Right lobe of liver (tissue), 6 donors: ENCODE measurements around the gene RSPH10B2. TPM values are rescaled to one million over a fixed set of nuclear protein-coding genes. Genes with fewer than 3 reads are reported as not detected.
"Not testable (repeated sequence)": the region's sequence is repeated elsewhere in the genome, so short reads cannot be mapped to it uniquely, and the experiment has no call there.

Experiments
- ATAC-seq, 4 donors: fragments of 200-7000 bp; cut with Tn5 transposase; one replicate each; pipeline ENCODE4 v1.9.1; 2020; ENCODE audit warnings: mild to moderate bottlenecking in 4 of 4, moderate library complexity in 4 of 4
- DNase-seq, 3 donors: peaks; one replicate each; pipeline ENCODE4 v3.0.0-alpha.2; 2020
- H3K27ac ChIP-seq, 3 donors: fragments of 200-600 bp; one replicate each; pipeline ENCODE4 v1.8.0; 2022
- H3K27me3 ChIP-seq, 2 donors: fragments of 200-600 bp; one replicate each; pipeline ENCODE4 v1.8.0; 2022
- H3K36me3 ChIP-seq, 4 donors: fragments of 200-600 bp; sonication (generic) in 1 of 4; one replicate each; pipeline versions ENCODE4 v1.5.1 to v1.8.0; 2017 to 2022; ENCODE audit warnings: control low read depth in 1 of 4
- H3K4me1 ChIP-seq, 4 donors: fragments of 200-600 bp; sonication (generic) in 1 of 4; one replicate each; pipeline versions ENCODE4 v1.5.1 to v1.8.0; 2017 to 2022; ENCODE audit warnings: control low read depth in 1 of 4
- H3K4me3 ChIP-seq, 3 donors: fragments of 200-600 bp; one replicate each; pipeline ENCODE4 v1.8.0; 2022
- H3K9me3 ChIP-seq, 4 donors: fragments of 200-600 bp; sonication (generic) in 1 of 4; one replicate each; pipeline versions ENCODE4 v1.5.1 to v1.8.0; 2017 to 2022; ENCODE audit warnings: control low read depth in 1 of 4
- WGBS: methylation state at CpG from one replicate; pipeline ENCODE4 v1.1.6; 2018; ENCODE audit warnings: low coverage, low lambda C conversion rate; ENCODE audit not compliant: insufficient coverage; ENCODE audit errors: missing lambda C conversion rate; 5-methylcytosine and 5-hydroxymethylcytosine counted together
- intact Hi-C, 2 donors: fragments of 100-400 bp; cut with DNase I; formaldehyde crosslinking; loops; one replicate each; pipeline versions ENCODE4 v1.11.2 to v1.14.1; 2022
- total RNA-seq, 6 experiments: library from RNA; depleted of rRNA in 2 of 6; stranded (reverse); fragments of >200 nt in 2 of 6; fragmentation: NEBNext Ultra II Directional in 3 of 6; extraction: Animal tissue kit (Norgen Biotek cat#: 25700) in 3 of 6; gene quantifications; one replicate each; pipeline versions ENCODE4 v1.1.0 to v1.2.4, GENCODE V29; 2016 to 2023
- donor health status: DM: no; HTN: yes; CAD: no.
- donor health status: DM: no; HTN: no; CAD: no.
- donor health status: DM: no; HTN: no; CAD: no.
- donor health status: DM: no; HTN: yes; CAD: no.
- donor health status: DM: no; HTN: yes; CAD: no.

Gene RSPH10B2
- total RNA-seq, 6 experiments from 2014 or later = 0.09 to 0.22 (median 0.14) TPM; not detected in 2

DNA sequence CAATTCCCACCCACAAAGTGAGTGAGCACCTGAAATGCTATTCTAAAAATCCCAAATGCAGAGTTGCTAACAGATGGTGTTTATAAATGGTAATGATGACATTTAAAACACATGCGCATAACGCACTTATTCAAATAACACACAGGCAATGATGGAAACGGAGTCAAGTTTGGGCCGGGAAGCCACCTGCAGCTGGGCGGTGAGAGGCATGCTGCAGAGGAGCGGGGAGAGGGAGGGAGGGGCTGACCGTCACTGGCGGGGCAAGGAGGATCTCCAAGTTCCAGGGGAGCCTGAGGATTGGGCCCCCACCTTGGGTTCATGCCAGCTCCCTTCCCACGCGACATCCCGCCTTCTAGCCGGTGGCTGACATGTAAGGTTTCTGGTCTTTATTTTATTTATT, 7.3 kb downstream of the RSPH10B2 start:
- ATAC-seq, H3K4me1 ChIP-seq, H3K4me3 ChIP-seq, H3K27me3 ChIP-seq, intact Hi-C loops, H3K9me3 ChIP-seq, H3K36me3 ChIP-seq, DNase-seq, H3K27ac ChIP-seq: not testable (repeated sequence)
- WGBS = no CpG with 5 or more reads among the region's 12 CpGs

DNA sequence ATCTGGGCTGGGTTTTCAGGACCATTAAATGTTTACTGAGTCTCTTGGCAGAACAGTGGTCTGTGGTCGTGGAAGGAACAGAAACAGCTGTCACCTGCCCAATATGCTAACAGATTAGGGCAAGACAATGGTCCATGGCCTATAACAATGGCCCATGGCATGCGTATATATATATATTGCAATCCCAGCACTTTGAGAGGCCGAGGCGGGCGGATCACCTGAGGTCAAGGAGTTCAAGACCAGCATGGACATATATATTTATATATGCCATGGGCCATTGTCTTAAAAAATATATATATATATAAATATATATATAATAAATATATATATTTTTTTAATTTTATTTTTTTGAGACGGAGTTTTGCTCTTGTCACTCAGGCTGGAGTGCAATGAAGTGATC, 27.7 kb downstream of the RSPH10B2 start:
- H3K4me1 ChIP-seq, DNase-seq, H3K27ac ChIP-seq, H3K27me3 ChIP-seq, ATAC-seq, H3K9me3 ChIP-seq, intact Hi-C loops, H3K36me3 ChIP-seq, H3K4me3 ChIP-seq: not testable (repeated sequence)
- 89% methylated on average over 5 of the region's 6 CpGs for WGBS

DNA sequence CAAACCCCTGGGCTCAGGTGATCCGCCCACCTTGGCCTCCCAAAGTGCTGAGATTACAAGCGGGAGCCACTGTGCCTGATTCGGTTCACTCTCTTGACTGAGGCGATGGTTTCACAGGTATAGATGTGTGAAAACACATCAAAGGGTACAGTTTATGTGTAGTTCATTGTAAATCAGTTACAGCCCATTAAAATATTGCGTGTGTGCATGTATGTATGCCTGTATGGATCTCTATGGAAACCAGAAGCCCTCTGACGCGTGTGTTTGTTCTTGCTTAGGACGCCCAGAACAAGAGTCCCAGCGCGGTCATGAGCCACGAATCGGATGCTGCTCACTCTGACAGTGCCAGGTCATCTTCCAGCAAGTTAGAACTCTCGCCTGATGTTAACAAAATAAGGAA, 35.5 kb downstream of the RSPH10B2 start:
- intact Hi-C loops, H3K27me3 ChIP-seq, H3K4me1 ChIP-seq, H3K27ac ChIP-seq, ATAC-seq, DNase-seq, H3K9me3 ChIP-seq, H3K36me3 ChIP-seq, H3K4me3 ChIP-seq: not testable (repeated sequence)
- WGBS = no CpG with 5 or more reads among the region's 13 CpGs

DNA sequence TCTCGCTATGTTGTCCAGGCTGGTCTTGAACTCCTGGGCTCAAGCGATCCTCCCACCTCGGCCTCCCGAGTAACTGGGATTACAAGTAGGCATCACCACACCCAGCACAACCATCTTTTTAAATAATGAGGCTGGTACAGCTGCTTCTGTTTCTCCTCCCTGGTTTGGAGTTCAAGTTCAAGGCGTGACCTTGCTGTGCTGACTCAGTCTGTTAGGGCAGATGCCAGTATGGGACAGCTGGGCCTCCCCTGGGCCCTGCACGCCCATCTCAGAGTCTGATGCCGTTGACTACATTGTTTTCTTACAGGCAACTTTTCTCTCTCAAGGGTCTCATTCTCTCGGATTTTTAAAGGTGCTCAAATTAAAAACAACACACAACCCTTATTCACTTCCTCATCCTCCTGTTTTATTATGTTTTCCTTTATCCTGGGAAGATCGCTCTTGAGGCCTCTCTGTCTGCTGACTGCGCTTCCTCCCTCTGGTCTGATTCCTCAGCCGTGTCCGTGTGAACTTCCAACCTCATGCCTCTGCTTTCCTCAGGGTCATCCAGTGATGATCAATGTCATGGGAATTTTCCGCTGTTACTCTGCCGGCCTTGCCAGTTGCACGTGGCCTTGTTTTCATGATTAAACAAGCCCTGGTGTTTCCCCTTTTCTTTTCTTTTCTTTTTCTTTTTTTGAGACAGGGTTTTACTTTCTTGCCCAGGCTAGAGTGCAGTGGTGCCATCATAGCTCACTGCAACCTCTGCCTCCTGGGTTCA, 38.4 kb downstream of the RSPH10B2 start:
- DNase-seq, H3K27me3 ChIP-seq, H3K27ac ChIP-seq, H3K4me3 ChIP-seq, intact Hi-C loops, H3K36me3 ChIP-seq, H3K9me3 ChIP-seq, H3K4me1 ChIP-seq: not testable (repeated sequence)
- peak; percentile 67 to 89 (median 84) for ATAC-seq
- no CpG with 5 or more reads among the region's 15 CpGs for WGBS

DNA sequence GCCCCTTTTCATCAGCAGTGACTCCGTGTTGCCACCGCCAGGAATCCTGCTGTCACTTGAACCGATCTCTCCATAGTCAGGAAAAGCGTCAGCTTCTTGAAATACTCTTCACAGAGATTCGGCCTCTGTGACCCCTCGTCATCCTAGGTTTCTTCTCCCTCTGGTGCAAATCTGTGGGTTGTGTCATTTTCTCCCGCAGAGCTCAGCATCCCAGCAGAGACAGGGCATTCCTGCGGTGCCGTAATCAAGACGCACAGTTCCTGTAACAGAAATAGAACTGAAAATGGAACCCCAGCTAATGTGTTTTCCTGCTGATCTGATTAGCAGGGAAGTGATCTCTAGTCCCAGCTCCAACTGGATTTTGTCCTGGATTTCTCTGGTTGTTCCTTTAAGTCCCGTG, 40.4 kb downstream of the RSPH10B2 start:
- 96% methylated on average over 4 of the region's 11 CpGs for WGBS
- H3K4me3 ChIP-seq, H3K36me3 ChIP-seq, H3K9me3 ChIP-seq, intact Hi-C loops, H3K27ac ChIP-seq, H3K4me1 ChIP-seq, H3K27me3 ChIP-seq, DNase-seq: not testable (repeated sequence)
- peak; percentile 56 to 72 (median 62) for ATAC-seq

DNA sequence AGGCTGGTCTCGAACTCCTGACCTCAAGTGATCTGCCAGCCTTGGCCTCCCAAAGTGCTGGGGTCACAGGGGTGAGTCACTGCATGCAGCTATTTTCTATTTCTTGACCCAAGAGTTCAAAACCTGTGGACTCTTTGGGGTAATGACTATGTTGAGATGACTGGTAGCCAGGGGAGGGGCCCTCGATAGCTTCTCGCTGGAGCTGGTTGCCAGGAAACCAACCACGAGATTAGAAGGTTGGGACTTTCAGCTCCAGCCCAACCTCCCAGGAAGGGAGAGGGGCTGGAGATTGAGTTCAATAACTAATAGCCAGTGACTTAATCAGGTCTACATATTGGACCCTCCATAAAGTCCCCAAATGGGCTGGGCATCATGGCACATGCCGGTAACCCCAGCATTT, 43.3 kb downstream of the RSPH10B2 start:
- H3K4me3 ChIP-seq, ATAC-seq, H3K4me1 ChIP-seq, H3K27ac ChIP-seq, intact Hi-C loops, H3K9me3 ChIP-seq, H3K27me3 ChIP-seq, DNase-seq, H3K36me3 ChIP-seq: not testable (repeated sequence)
- 66% methylated on average over 4 of the region's 5 CpGs for WGBS

DNA sequence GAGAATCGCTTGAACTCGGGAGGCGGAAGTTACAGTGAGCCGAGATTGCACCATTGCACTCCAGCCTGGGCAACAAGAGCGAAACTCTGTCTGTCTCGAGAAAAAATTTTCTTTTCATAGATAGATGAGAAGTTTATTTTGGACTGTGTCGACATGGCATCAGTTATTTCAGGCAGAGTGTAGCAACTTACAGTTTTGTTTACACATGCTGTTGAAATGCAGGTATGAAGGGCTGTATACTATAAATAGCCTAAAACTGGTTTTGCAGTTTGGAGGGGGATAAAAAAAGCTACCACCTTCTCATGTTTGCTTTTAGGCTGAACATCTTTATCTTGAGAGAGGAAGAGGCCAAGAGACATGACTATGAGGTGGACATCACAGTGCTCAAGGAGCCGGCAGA, 44.1 kb downstream of the RSPH10B2 start:
- H3K4me3 ChIP-seq, H3K9me3 ChIP-seq, H3K27ac ChIP-seq, DNase-seq, H3K36me3 ChIP-seq, H3K27me3 ChIP-seq, intact Hi-C loops, H3K4me1 ChIP-seq: not testable (repeated sequence)
- peak in 1 of 4 donors; percentile 23 for ATAC-seq
- WGBS = no CpG with 5 or more reads among the region's 8 CpGs

DNA sequence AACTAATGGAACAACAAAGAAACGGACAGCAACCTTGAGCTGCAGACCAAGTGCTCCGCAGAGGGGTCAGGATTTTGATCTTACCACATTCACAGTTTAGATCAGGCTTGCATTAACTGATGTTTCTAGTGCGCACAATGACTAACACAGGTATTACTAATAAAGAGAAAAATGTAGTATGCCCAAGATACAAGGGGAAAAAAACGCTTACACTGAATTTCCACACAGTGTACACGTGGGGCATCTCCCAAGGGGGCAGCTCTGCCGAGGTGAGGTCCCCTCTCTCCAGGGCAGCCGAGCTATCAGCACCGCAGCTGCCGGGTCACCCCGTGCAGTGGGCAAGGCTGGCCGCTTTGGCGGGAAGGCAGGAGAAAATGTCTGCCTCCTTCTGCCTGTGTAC, 46.0 kb downstream of the RSPH10B2 start:
- WGBS = no CpG with 5 or more reads among the region's 12 CpGs
- intact Hi-C loops, H3K4me3 ChIP-seq, DNase-seq, H3K36me3 ChIP-seq, H3K27ac ChIP-seq, H3K4me1 ChIP-seq, ATAC-seq, H3K9me3 ChIP-seq, H3K27me3 ChIP-seq: not testable (repeated sequence)

DNA sequence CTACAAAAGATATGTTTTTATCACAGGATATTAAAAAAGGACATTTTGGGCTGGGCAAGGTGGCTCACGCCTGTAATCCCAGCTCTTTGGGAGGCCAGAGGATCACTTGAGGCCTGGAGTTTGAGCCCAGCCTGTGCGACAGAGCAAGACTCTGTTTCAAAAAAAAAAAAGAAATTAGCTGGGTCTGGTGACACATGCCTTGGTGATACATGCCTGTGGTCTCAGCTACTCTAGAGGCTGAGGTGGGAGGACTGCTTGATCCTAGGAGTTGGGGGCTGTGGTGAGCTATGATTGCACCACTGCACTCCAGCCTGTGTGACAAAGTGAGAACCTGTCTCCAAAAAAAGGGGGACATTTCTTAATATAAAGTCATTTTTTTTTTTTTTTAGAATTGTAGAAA, 46.4 kb downstream of the RSPH10B2 start:
- DNase-seq, H3K27ac ChIP-seq, H3K27me3 ChIP-seq, intact Hi-C loops, H3K9me3 ChIP-seq, ATAC-seq, H3K4me1 ChIP-seq, H3K4me3 ChIP-seq, H3K36me3 ChIP-seq: not testable (repeated sequence)
- no CpG with 5 or more reads among the region's 2 CpGs for WGBS

DNA sequence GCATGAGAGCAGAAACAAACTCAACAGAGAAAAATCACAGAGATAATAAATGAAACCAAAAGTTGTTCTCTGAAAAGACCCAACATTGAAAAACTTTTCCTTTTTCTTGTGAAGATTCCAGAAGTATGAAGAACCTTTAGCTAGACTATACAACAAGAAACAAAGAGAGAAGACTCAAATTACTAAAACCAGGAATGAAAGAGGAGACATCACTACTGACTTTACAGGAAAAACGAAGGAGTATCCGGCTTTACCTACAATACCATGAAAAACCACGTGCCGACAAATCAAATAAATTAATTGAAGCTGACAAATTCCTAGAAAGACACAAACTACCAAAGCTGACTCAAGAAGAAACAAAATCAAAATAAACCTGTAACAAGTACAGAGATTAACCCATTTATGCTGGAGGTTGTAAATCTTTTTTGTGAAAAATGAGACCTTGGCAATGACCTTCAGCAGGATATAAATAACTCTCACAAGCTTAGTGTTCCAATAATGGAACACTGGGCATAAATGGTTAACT, 53.6 kb downstream of the RSPH10B2 start:
- DNase-seq, intact Hi-C loops, H3K9me3 ChIP-seq, ATAC-seq, H3K4me3 ChIP-seq, H3K27ac ChIP-seq, H3K36me3 ChIP-seq, H3K4me1 ChIP-seq, H3K27me3 ChIP-seq: not testable (repeated sequence)
- WGBS = 80% methylated on average over 1 of the region's 4 CpGs

DNA sequence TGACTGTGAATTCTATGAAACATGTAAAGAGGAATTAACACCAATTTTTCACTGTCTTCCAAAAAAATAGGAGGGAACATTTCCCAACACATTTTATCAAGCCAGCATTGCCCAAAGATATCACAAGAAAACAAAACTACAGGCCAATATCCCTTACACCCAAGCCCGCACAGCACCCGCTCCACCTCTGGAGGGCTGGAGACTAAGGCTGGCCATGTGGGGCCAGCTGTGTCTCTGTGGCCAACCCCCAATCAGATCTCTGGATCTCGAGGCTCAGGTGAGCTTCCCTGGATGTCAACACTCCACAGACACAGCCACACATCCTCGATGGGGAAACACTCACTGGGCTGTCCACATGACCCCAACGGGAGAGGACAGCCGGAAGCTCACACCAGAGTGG, 54.1 kb downstream of the RSPH10B2 start:
- DNase-seq, H3K27me3 ChIP-seq, H3K9me3 ChIP-seq, H3K4me1 ChIP-seq, H3K36me3 ChIP-seq, H3K4me3 ChIP-seq, ATAC-seq, intact Hi-C loops, H3K27ac ChIP-seq: not testable (repeated sequence)
- no CpG with 5 or more reads among the region's 6 CpGs for WGBS

DNA sequence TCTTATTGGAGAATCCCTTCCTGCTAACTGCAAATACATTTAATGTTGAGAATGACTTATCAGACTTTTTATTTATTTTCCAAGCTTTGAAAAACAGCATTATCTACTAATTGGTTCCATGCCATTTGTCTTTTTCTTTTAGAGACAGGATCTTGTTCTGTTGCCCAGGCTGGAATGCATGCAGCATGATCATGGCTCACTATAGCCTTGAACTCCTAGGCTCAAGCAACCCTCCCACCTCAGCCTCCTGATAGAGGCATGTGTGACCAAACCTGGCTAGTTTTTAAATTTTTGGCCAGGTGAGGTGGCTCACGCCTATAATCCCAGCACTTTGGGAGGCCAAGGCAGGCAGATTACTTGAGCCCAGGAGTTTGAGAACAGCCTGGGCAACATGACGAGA, 59.1 kb downstream of the RSPH10B2 start:
- 88% methylated on average over 2 of the region's 2 CpGs for WGBS
- H3K9me3 ChIP-seq, DNase-seq, H3K27ac ChIP-seq, H3K27me3 ChIP-seq, ATAC-seq, H3K4me3 ChIP-seq, H3K4me1 ChIP-seq, intact Hi-C loops: not testable (repeated sequence)
- H3K36me3 ChIP-seq = peaks cover 0 to 14% (median 3%) of the 10 kb centered on the region in 4 donors
